Heart left ventricle (tissue), 13 donors: ENCODE data around the gene CCS.

Source experiments
- CTCF ChIP-seq, 12 donors: fragments of 200-600 bp; sonication (generic) in 4 of 12; IDR thresholded peaks; one replicate each; pipeline versions ENCODE4 v1.5.0 to v1.8.0; 2018 to 2022; ENCODE audit warnings: antibody characterized with exemption in 12 of 12, mild to moderate bottlenecking in 5 of 12
- POLR2A ChIP-seq, 2 donors: fragments of 450-650 bp; IDR thresholded peaks; one replicate each; pipeline ENCODE4 v1.6.1; 2017; ENCODE audit warnings: antibody characterized with exemption in 2 of 2, mild to moderate bottlenecking in 2 of 2, moderate library complexity in 2 of 2
- donor health status: ischemic (EF 13 %, LVEDD 7.1; RV severe dilation, severe dysfunction).
- donor health status: DM: no; HTN: yes; CAD: no.
- donor health status: DM: no; HTN: no; CAD: no.
- donor health status: ischemic (EF 25% LVEDD 6.9; RV normal size, moderate dysfunction).
- donor health status: ischemic (EF 25% LVEDD 5.7; RV mildly dilated, moderate dysfunction).
- donor health status: ischemic (EF 35%, LVEDD 5.7; RV mildly dilated, moderate dysfunction).
- donor health status: nonischemic (EF 11% LVEDD 7.7; RV severe dilation, severe dysfunction).
- donor health status: DM: yes; HTN: yes; CAD: no.
- donor health status: PGD.
- donor health status: ischemic (EF 29% LVEDD 5.4; RV normal size, mild dysfunction).
- donor health status: nonischemic (EF 23%, LVEDD 6.1; RV moderate dilation, normal function).

GRCh38 chr11:66641834-66642233, 48.8 kb downstream of the CCS start:
- TF ChIP-seq POLR2A (IDR thresholded peaks at IDR 0.05) (no peak), CTCF (IDR thresholded peaks at IDR 0.05) (no peak)
